SK-N-SH (cell line): Measurements from ENCODE around the gene IRF2. TPM values are rescaled to one million over a fixed set of nuclear protein-coding genes. Genes with fewer than 3 reads are reported as not detected.

Experiments used
- CTCF ChIA-PET: fragments of 300-600, 350-600 bp; formaldehyde crosslinking; extraction: SDS; loops from one replicate; lab custom pipeline; 2021; lab: Yijun Ruan, JAX
- POLR2A ChIA-PET: fragments of 350-600 bp; sonication (Branson Sonifier 250); formaldehyde crosslinking; extraction: SDS; loops from one replicate; lab custom pipeline; 2020; ENCODE audit warnings: antibody characterized with exemption, inconsistent platforms; lab: Yijun Ruan, JAX
- DNase-seq: peaks from one replicate; pipeline ENCODE4 v3.0.0; 2012
- H2AFZ ChIP-seq: fragments of 200-600 bp; sonication (generic); 2 replicates; pipeline ENCODE4 v1.8.1; 2016; ENCODE audit warnings: antibody characterized with exemption, mild to moderate bottlenecking, low read depth
- H3F3A ChIP-seq: fragments of 200-600 bp; sonication (generic); replicated peaks from 2 replicates; pipeline ENCODE3; 2016; ENCODE audit warnings: antibody characterized with exemption, mild to moderate bottlenecking; ENCODE audit not compliant: insufficient read depth
- H3K27ac ChIP-seq, 2 experiments: fragments of 200-500 bp in 1 of 2; fragments of 200-600 bp in 1 of 2; sonication (Bioruptor generic) in 1 of 2; sonication (generic), shearing (Covaris generic) in 1 of 2; 2 replicates each; pipeline versions ENCODE4 v1.5.1 to v1.6.1; 2014 to 2016; ENCODE audit warnings: low read depth in 2 of 2, inconsistent platforms in 1 of 2, low read length in 1 of 2, mild to moderate bottlenecking in 1 of 2, mixed read lengths in 1 of 2
- H3K27me3 ChIP-seq: fragments of 200-600 bp; sonication (generic), shearing (Covaris generic); 2 replicates; pipeline ENCODE4 v1.6.1; 2016; ENCODE audit warnings: mixed run types; ENCODE audit not compliant: insufficient read depth
- H3K36me3 ChIP-seq, 2 experiments: fragments of 200-500 bp in 1 of 2; fragments of 200-600 bp in 1 of 2; sonication (Bioruptor generic) in 1 of 2; sonication (generic) in 1 of 2; replicated peaks in 1 of 2; 2 replicates each; pipeline versions ENCODE3 to v1.5.1; 2014 to 2016; ENCODE audit warnings: low read length in 1 of 2, mild to moderate bottlenecking in 1 of 2; ENCODE audit not compliant: insufficient read depth in 2 of 2, control insufficient read depth in 1 of 2
- H3K4me1 ChIP-seq, 2 experiments: fragments of 200-500 bp in 1 of 2; fragments of 200-600 bp in 1 of 2; sonication (Bioruptor generic) in 1 of 2; sonication (generic), shearing (Covaris generic) in 1 of 2; 2 replicates each; pipeline versions ENCODE4 v1.5.1 to v1.6.1; 2014 to 2016; ENCODE audit warnings: low read depth in 1 of 2, low read length in 1 of 2, mixed run types in 1 of 2; ENCODE audit not compliant: insufficient read depth in 2 of 2, control insufficient read depth in 1 of 2
- H3K4me2 ChIP-seq: fragments of 200-600 bp; sonication (generic), shearing (Covaris generic); 2 replicates; pipeline ENCODE4 v1.6.1; 2017; ENCODE audit warnings: mixed run types
- H3K4me3 ChIP-seq, 2 experiments: fragments of 200-500 bp in 1 of 2; fragments of 200-600 bp in 1 of 2; sonication (Bioruptor generic) in 1 of 2; sonication (generic), shearing (Covaris generic) in 1 of 2; 2 replicates each; pipeline versions ENCODE4 v1.5.1 to v1.8.1; 2014 to 2016; ENCODE audit warnings: low read depth in 2 of 2, inconsistent platforms in 1 of 2, low read length in 1 of 2, mild to moderate bottlenecking in 1 of 2, mixed read lengths in 1 of 2, moderate library complexity in 1 of 2
- H3K79me2 ChIP-seq: fragments of 200-600 bp; sonication (generic); 2 replicates; pipeline ENCODE4 v1.8.1; 2017; ENCODE audit warnings: mild to moderate bottlenecking; ENCODE audit not compliant: insufficient read depth
- H3K9ac ChIP-seq: fragments of 200-600 bp; sonication (generic); 2 replicates; pipeline ENCODE4 v1.6.1; 2017; ENCODE audit warnings: mixed run types
- H3K9me2 ChIP-seq: fragments of 200-600 bp; sonication (generic); 2 replicates; pipeline ENCODE4 v1.6.1; 2017; ENCODE audit warnings: mixed run types
- H3K9me3 ChIP-seq: fragments of 200-600 bp; sonication (generic); 2 replicates; pipeline ENCODE4 v1.6.1; 2017; ENCODE audit warnings: mixed run types, mild to moderate bottlenecking, moderate library complexity
- H4K20me1 ChIP-seq: fragments of 200-600 bp; sonication (generic); 2 replicates; pipeline ENCODE4 v1.6.1; 2017; ENCODE audit warnings: mild to moderate bottlenecking, mixed run types; ENCODE audit not compliant: insufficient read depth
- EP300 ChIP-seq, 2 experiments: IDR thresholded peaks; 2 replicates each; pipeline versions ENCODE4 v1.4.0 to v1.6.1; 2012; ENCODE audit warnings: borderline replicate concordance in 1 of 2, low read depth in 1 of 2, low read length in 1 of 2
- FOXJ3 ChIP-seq: sonication (generic); formaldehyde crosslinking; IDR thresholded peaks from 2 replicates; pipeline ENCODE4 v1.5.1; 2020; ENCODE audit warnings: mild to moderate bottlenecking, missing genetic modification reagents
- FOXM1 ChIP-seq: IDR thresholded peaks from 2 replicates; pipeline ENCODE4 v1.4.0; 2012; ENCODE audit warnings: low read depth, mild to moderate bottlenecking
- GATA2 ChIP-seq: sonication (generic); formaldehyde crosslinking; IDR thresholded peaks from 2 replicates; pipeline ENCODE4 v1.5.0; 2020; ENCODE audit warnings: mild to moderate bottlenecking, missing genetic modification reagents
- JUND ChIP-seq: IDR thresholded peaks from 2 replicates; pipeline ENCODE4 v1.4.0; 2012
- NRF1 ChIP-seq: IDR thresholded peaks from 2 replicates; pipeline ENCODE4 v1.6.1; 2012; ENCODE audit warnings: low read depth, mild to moderate bottlenecking, low read length
- RAD21 ChIP-seq: IDR thresholded peaks from 2 replicates; pipeline ENCODE4 v1.6.1; 2012; ENCODE audit warnings: mild to moderate bottlenecking, low read length
- RXRA ChIP-seq: IDR thresholded peaks from 2 replicates; pipeline ENCODE4 v1.4.0; 2012; ENCODE audit warnings: low read depth, mild to moderate bottlenecking, borderline replicate concordance
- SIN3A ChIP-seq: IDR thresholded peaks from 2 replicates; pipeline ENCODE4 v1.6.1; 2012; ENCODE audit warnings: low read depth, mild to moderate bottlenecking, low read length, moderate library complexity, borderline replicate concordance
- SMC3 ChIP-seq: IDR thresholded peaks from 2 replicates; pipeline ENCODE4 v1.6.1; 2012; ENCODE audit warnings: low read depth, low read length, improper control_type of control experiment
- TAF1 ChIP-seq: IDR thresholded peaks from 2 replicates; pipeline ENCODE4 v1.6.1; 2012; ENCODE audit warnings: low read depth, mild to moderate bottlenecking, low read length, moderate library complexity, borderline replicate concordance
- TCF12 ChIP-seq: IDR thresholded peaks from 2 replicates; pipeline ENCODE4 v1.4.0; 2012
- YY1 ChIP-seq: IDR thresholded peaks from 2 replicates; pipeline ENCODE4 v1.4.0; 2012; ENCODE audit warnings: low read depth, mild to moderate bottlenecking
- WGBS: methylation state at CpG from one replicate; pipeline ENCODE4 v1.1.6; 2017; ENCODE audit warnings: low lambda C conversion rate; 5-methylcytosine and 5-hydroxymethylcytosine counted together
- polyA plus RNA-seq, 3 experiments: library from polyadenylated mRNA; depleted of rRNA; stranded (reverse); fragments of >200 nt; gene quantifications; 2 replicates each; pipeline ENCODE4 v1.2.3, GENCODE V29; 2012
- TF ChIP-seq, protein P1 (sequence below): IDR thresholded peaks from 2 replicates; pipeline ENCODE4 v1.6.1; 2012; ENCODE audit warnings: mild to moderate bottlenecking, low read depth, low read length, moderate library complexity
- TF ChIP-seq, protein P2 (sequence below): fragments of 150-350 bp; IDR thresholded peaks from 2 replicates; pipeline ENCODE4 v1.6.1; 2017; ENCODE audit warnings: antibody characterized with exemption, low read length, low read depth, borderline replicate concordance
- TF ChIP-seq, protein P3 (sequence below): fragments of 150-350 bp; IDR thresholded peaks from 2 replicates; pipeline ENCODE4 v1.6.1; 2016; ENCODE audit warnings: mild to moderate bottlenecking, low read depth, low read length
- TF ChIP-seq, protein P4 (sequence below): IDR thresholded peaks from 2 replicates; pipeline ENCODE4; 2012
- TF ChIP-seq, protein P5 (sequence below): IDR thresholded peaks from 2 replicates; pipeline ENCODE4 v1.4.0; 2012; ENCODE audit warnings: low read depth, borderline replicate concordance
- TF ChIP-seq, protein P6 (sequence below): IDR thresholded peaks from 2 replicates; pipeline ENCODE4 v1.4.0; 2012; ENCODE audit warnings: low read depth, borderline replicate concordance

Gene IRF2
- polyA plus RNA-seq, 1 of the 3 experiments (the other 2 are of a cell fraction): 23.3 TPM

DNA sequence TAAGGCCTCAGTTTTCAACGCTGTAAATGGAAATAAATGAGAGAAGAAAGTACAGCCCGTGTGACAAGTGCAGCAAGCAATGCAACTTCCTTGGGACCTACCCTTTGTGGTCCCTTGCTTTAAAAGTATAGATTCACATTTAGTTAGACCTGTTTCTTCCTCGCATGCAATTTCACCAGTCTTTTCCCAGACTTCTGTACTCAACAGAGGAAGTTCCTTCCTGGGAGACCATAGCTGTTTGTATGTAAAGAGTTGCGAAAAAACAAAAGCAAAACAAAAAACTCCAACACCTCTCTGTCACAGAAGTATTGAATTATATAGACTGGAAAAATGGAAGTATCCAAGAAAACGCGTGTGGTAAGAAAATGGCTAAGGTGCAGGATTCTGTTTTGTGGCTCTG, 1.1 kb upstream of the IRF2 start (continued):
- TF ChIP-seq, protein P1, sequence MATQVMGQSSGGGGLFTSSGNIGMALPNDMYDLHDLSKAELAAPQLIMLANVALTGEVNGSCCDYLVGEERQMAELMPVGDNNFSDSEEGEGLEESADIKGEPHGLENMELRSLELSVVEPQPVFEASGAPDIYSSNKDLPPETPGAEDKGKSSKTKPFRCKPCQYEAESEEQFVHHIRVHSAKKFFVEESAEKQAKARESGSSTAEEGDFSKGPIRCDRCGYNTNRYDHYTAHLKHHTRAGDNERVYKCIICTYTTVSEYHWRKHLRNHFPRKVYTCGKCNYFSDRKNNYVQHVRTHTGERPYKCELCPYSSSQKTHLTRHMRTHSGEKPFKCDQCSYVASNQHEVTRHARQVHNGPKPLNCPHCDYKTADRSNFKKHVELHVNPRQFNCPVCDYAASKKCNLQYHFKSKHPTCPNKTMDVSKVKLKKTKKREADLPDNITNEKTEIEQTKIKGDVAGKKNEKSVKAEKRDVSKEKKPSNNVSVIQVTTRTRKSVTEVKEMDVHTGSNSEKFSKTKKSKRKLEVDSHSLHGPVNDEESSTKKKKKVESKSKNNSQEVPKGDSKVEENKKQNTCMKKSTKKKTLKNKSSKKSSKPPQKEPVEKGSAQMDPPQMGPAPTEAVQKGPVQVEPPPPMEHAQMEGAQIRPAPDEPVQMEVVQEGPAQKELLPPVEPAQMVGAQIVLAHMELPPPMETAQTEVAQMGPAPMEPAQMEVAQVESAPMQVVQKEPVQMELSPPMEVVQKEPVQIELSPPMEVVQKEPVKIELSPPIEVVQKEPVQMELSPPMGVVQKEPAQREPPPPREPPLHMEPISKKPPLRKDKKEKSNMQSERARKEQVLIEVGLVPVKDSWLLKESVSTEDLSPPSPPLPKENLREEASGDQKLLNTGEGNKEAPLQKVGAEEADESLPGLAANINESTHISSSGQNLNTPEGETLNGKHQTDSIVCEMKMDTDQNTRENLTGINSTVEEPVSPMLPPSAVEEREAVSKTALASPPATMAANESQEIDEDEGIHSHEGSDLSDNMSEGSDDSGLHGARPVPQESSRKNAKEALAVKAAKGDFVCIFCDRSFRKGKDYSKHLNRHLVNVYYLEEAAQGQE: no peak
- TF ChIP-seq NRF1 (no peak), RAD21 (no peak), GATA2 (no peak), YY1 (no peak), TAF1 (no peak), FOXJ3 (no peak)
- TF ChIP-seq, protein P2, sequence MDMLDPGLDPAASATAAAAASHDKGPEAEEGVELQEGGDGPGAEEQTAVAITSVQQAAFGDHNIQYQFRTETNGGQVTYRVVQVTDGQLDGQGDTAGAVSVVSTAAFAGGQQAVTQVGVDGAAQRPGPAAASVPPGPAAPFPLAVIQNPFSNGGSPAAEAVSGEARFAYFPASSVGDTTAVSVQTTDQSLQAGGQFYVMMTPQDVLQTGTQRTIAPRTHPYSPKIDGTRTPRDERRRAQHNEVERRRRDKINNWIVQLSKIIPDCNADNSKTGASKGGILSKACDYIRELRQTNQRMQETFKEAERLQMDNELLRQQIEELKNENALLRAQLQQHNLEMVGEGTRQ: no peak
- TF ChIP-seq, protein P3, sequence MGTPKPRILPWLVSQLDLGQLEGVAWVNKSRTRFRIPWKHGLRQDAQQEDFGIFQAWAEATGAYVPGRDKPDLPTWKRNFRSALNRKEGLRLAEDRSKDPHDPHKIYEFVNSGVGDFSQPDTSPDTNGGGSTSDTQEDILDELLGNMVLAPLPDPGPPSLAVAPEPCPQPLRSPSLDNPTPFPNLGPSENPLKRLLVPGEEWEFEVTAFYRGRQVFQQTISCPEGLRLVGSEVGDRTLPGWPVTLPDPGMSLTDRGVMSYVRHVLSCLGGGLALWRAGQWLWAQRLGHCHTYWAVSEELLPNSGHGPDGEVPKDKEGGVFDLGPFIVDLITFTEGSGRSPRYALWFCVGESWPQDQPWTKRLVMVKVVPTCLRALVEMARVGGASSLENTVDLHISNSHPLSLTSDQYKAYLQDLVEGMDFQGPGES: no peak

DNA sequence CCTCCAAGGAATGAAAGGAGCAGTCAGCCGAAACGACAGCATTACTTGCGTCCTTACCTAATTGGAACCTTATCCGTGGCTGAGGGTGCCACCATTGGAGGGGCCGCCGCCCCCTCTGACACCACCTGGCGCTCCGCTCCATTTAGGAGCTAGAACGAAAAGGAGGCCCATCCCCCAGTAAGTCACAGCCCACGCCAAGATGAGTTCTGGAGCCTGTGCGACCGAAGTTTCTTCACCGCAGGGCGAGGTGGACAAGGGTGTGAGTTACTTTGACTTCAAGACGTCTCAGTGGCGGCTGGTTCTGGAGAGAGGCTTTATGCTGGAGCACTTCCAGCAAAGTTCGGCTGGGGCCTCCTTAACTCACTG, 729 bp upstream of the IRF2 start:
- no peaks in the 10 kb centered on the region for H3K36me3 ChIP-seq
- ChIA-PET CTCF (interaction anchor here (0.7 to 2.8 kb wide), 3 partner anchors 21 to 212 kb away, joined by 3 to 13 read pairs (median 3); no protein-coding TSS in a partner anchor), POLR2A (interaction anchor here (0.9 to 1.5 kb wide), 6 partner anchors 16 to 260 kb away, joined by 3 to 11 read pairs (median 3); no protein-coding TSS in a partner anchor)
- peak overlapping the region; percentile 88 for H2AFZ ChIP-seq
- H3K79me2 ChIP-seq: peaks cover 47% of the 10 kb centered on the region
- WGBS: 15% methylated on average over 14 of the region's 17 CpGs
- H3K4me3 ChIP-seq: peak overlapping the region; percentile 60 to 75
- H3K4me2 ChIP-seq: peak overlapping the region; percentile 95
- H3K27me3 ChIP-seq: no peaks in the 10 kb centered on the region
- H3K9me2 ChIP-seq: no peaks in the 10 kb centered on the region
- peaks cover 0 to 28% of the 10 kb centered on the region in 2 experiments; a peak in 2 of 4 replicates for H3K4me1 ChIP-seq
- peaks cover 6% of the 10 kb centered on the region; the same call in 1 of the 2 replicates for H4K20me1 ChIP-seq
- peak overlapping the region; percentile 81 to 90 for H3K27ac ChIP-seq
- H3K9ac ChIP-seq: peak overlapping the region; percentile 95
- H3F3A ChIP-seq: peaks cover 10% of the 10 kb centered on the region
- H3K9me3 ChIP-seq: no peaks in the 10 kb centered on the region
- peak; percentile 61 for DNase-seq
- TF ChIP-seq, protein P4, sequence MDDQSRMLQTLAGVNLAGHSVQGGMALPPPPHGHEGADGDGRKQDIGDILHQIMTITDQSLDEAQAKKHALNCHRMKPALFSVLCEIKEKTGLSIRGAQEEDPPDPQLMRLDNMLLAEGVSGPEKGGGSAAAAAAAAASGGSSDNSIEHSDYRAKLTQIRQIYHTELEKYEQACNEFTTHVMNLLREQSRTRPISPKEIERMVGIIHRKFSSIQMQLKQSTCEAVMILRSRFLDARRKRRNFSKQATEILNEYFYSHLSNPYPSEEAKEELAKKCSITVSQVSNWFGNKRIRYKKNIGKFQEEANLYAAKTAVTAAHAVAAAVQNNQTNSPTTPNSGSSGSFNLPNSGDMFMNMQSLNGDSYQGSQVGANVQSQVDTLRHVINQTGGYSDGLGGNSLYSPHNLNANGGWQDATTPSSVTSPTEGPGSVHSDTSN: no peak
- TF ChIP-seq SIN3A: no peak
- no peak for TF ChIP-seq JUND
- TF ChIP-seq FOXJ3: 0 out of 2 replicates have a peak, but pooled peaks have one; percentile 32
- TF ChIP-seq RXRA: no peak
- TF ChIP-seq TCF12: no peak
- TF ChIP-seq, protein P5, sequence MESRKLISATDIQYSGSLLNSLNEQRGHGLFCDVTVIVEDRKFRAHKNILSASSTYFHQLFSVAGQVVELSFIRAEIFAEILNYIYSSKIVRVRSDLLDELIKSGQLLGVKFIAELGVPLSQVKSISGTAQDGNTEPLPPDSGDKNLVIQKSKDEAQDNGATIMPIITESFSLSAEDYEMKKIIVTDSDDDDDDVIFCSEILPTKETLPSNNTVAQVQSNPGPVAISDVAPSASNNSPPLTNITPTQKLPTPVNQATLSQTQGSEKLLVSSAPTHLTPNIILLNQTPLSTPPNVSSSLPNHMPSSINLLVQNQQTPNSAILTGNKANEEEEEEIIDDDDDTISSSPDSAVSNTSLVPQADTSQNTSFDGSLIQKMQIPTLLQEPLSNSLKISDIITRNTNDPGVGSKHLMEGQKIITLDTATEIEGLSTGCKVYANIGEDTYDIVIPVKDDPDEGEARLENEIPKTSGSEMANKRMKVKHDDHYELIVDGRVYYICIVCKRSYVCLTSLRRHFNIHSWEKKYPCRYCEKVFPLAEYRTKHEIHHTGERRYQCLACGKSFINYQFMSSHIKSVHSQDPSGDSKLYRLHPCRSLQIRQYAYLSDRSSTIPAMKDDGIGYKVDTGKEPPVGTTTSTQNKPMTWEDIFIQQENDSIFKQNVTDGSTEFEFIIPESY: no peak
- TF ChIP-seq, protein P6, sequence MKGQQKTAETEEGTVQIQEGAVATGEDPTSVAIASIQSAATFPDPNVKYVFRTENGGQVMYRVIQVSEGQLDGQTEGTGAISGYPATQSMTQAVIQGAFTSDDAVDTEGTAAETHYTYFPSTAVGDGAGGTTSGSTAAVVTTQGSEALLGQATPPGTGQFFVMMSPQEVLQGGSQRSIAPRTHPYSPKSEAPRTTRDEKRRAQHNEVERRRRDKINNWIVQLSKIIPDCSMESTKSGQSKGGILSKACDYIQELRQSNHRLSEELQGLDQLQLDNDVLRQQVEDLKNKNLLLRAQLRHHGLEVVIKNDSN: no peak
- TF ChIP-seq FOXM1: no peak
- TF ChIP-seq SMC3: 0 out of 2 replicates have a peak, but pooled peaks have one; percentile 2
- TF ChIP-seq, protein P2: no peak
- no peak for TF ChIP-seq EP300 (IDR thresholded peaks at IDR 0.05; ENCODE audit: borderline replicate concordance in 1 of 2, low read depth in 1 of 2, low read length in 1 of 2)
- TF ChIP-seq, protein P3: no peak
